Keratinocyte (primary cell): ENCODE data around the gene PLD4. TPM values are rescaled to one million over a fixed set of nuclear protein-coding genes. Genes with fewer than 3 reads are reported as not detected.

Experiments
- DNase-seq: peaks from one replicate; pipeline ENCODE4 v3.0.0-alpha.2; 2011; ENCODE audit warnings: low read depth, missing footprints, low spot score
- FAIRE-seq: peaks from 2 replicates; lab custom pipeline; 2011; peaks lifted over from hg19 to GRCh38; lab: Jason Lieb, UNC
- H2AFZ ChIP-seq: 2 replicates; pipeline ENCODE4 v1.6.0; 2012; ENCODE audit warnings: low read length, control low read depth, inconsistent platforms; ENCODE audit not compliant: control insufficient read depth
- H3K27ac ChIP-seq: 2 replicates; pipeline ENCODE4 v1.5.1; 2011; ENCODE audit warnings: low read length; ENCODE audit not compliant: control insufficient read depth, insufficient read depth
- H3K27me3 ChIP-seq: 3 replicates; pipeline ENCODE4 v1.6.0; 2011; ENCODE audit warnings: low read length; ENCODE audit not compliant: control insufficient read depth, insufficient read depth; ENCODE audit errors: extremely low read depth
- H3K36me3 ChIP-seq, 2 experiments: 2 replicates in 1 of 2; 3 replicates in 1 of 2; pipeline ENCODE4 v1.5.1; 2011; ENCODE audit warnings: low read length in 2 of 2, mild to moderate bottlenecking in 1 of 2; ENCODE audit not compliant: control insufficient read depth in 2 of 2, insufficient read depth in 2 of 2; ENCODE audit errors: extremely low read depth in 1 of 2
- H3K4me1 ChIP-seq: 3 replicates; pipeline ENCODE4 v1.5.1; 2011; ENCODE audit warnings: low read length; ENCODE audit not compliant: control insufficient read depth, insufficient read depth; ENCODE audit errors: extremely low read depth
- H3K4me2 ChIP-seq: 3 replicates; pipeline ENCODE4 v1.6.0; 2011; ENCODE audit warnings: low read depth, low read length; ENCODE audit not compliant: control insufficient read depth, insufficient read depth; ENCODE audit errors: extremely low read depth
- H3K4me3 ChIP-seq, 3 experiments: fragments of 200-600 bp in 1 of 3; sonication (generic) in 1 of 3; 2 replicates in 2 of 3; 3 replicates in 1 of 3; pipeline ENCODE4 v1.5.1; 2011 to 2016; ENCODE audit warnings: low read length in 3 of 3, mild to moderate bottlenecking in 3 of 3, control low read depth in 2 of 3, inconsistent platforms in 1 of 3, low read depth in 1 of 3, mixed read lengths in 1 of 3, mixed run types in 1 of 3, moderate library complexity in 1 of 3; ENCODE audit not compliant: control insufficient read depth in 2 of 3, insufficient read depth in 2 of 3; ENCODE audit errors: extremely low read depth in 1 of 3
- H3K79me2 ChIP-seq: 2 replicates; pipeline ENCODE4 v1.6.0; 2012; ENCODE audit warnings: low read length; ENCODE audit not compliant: control insufficient read depth, insufficient read depth
- H3K9ac ChIP-seq: 3 replicates; pipeline ENCODE4 v1.6.0; 2011; ENCODE audit warnings: low read length; ENCODE audit not compliant: control insufficient read depth, insufficient read depth; ENCODE audit errors: extremely low read depth
- H3K9me1 ChIP-seq: 3 replicates; pipeline ENCODE4 v1.6.0; 2011; ENCODE audit warnings: low read length; ENCODE audit not compliant: control insufficient read depth, insufficient read depth; ENCODE audit errors: extremely low read depth
- H3K9me3 ChIP-seq: 2 replicates; pipeline ENCODE4 v1.5.1; 2012; ENCODE audit warnings: low read depth, low read length; ENCODE audit not compliant: control insufficient read depth
- H4K20me1 ChIP-seq: 3 replicates; pipeline ENCODE4 v1.6.0; 2011; ENCODE audit warnings: low read length; ENCODE audit not compliant: control insufficient read depth, insufficient read depth; ENCODE audit errors: extremely low read depth
- EZH2 ChIP-seq: IDR thresholded peaks from one replicate; pipeline ENCODE4 v1.6.1; 2012; ENCODE audit warnings: inconsistent platforms, mild to moderate bottlenecking, low read length, moderate library complexity
- dilution Hi-C: fragments of 300-500 bp; cut with MboI; formaldehyde crosslinking; loops from one replicate; pipeline ENCODE4 v1.7.0; 2020; ENCODE audit warnings: low sequenced_read_pairs; ENCODE audit not compliant: extremely low pct_ligation_motif_present
- polyA plus RNA-seq, 5 experiments: library from polyadenylated mRNA; depleted of rRNA in 3 of 5; stranded (reverse) in 3 of 5; stranded (forward) in 1 of 5; unstranded in 1 of 5; fragments of >200 nt; gene quantifications; 1 replicate in 1 of 5; 2 replicates in 3 of 5; 3 replicates in 1 of 5; pipeline versions ENCODE4 v1.2.1 to v1.2.3, GENCODE V29; 2011 to 2012; ENCODE audit warnings: missing spikeins in 2 of 5, low read depth in 1 of 5, low replicate concordance in 1 of 5
- TF ChIP-seq, protein P1 (sequence below), 3 experiments: IDR thresholded peaks in 1 of 3; conservative IDR thresholded peaks in 1 of 3; optimal IDR thresholded peaks in 1 of 3; 2 replicates in 2 of 3; 3 replicates in 1 of 3; pipeline versions ENCODE3 to v1.5.1; 2011; ENCODE audit warnings: low read length in 3 of 3, mild to moderate bottlenecking in 3 of 3, moderate library complexity in 2 of 3, control low read depth in 1 of 3, inconsistent platforms in 1 of 3; ENCODE audit not compliant: insufficient read depth in 2 of 3; ENCODE audit errors: extremely low read depth in 1 of 3

The PLD4 gene
- polyA plus RNA-seq, 1 donor (not counting 4 experiments of a cell fraction or from before 2014, with no cell fraction given), result not detected

DNA sequence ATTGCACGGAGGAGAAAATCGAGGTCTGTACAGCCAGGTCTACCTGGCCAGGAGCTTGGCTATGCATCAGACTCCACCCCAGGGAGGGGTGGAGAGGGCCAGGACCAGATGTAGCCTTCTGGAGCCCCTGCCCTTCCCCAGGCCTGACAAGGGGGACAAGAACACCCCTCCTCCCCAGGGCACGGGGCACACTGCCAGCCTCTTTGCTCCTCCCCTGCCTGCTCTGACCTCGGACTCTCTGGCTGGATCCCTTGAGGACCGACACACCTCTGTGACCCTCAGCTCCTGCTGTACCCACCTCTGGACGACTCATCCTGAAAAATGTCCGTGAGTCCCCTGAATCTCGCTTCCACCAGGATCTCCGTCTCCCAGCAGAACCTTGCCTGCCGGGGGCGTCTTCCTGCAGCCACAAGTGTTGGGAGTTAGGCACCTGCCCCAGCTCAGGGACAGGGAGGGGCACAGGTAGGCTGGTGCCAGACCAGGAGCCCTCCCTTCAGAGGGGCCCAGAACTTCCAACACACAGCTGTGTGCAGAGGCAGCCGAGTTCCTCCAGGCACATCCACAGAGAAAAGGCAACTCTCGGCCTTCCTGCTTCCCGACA lies 31.7 kb downstream of the PLD4 start:
- FAIRE-seq, result no peak
- H3K36me3 ChIP-seq, result peaks cover 50 to 51% of the 10 kb centered on the region in 2 experiments

DNA sequence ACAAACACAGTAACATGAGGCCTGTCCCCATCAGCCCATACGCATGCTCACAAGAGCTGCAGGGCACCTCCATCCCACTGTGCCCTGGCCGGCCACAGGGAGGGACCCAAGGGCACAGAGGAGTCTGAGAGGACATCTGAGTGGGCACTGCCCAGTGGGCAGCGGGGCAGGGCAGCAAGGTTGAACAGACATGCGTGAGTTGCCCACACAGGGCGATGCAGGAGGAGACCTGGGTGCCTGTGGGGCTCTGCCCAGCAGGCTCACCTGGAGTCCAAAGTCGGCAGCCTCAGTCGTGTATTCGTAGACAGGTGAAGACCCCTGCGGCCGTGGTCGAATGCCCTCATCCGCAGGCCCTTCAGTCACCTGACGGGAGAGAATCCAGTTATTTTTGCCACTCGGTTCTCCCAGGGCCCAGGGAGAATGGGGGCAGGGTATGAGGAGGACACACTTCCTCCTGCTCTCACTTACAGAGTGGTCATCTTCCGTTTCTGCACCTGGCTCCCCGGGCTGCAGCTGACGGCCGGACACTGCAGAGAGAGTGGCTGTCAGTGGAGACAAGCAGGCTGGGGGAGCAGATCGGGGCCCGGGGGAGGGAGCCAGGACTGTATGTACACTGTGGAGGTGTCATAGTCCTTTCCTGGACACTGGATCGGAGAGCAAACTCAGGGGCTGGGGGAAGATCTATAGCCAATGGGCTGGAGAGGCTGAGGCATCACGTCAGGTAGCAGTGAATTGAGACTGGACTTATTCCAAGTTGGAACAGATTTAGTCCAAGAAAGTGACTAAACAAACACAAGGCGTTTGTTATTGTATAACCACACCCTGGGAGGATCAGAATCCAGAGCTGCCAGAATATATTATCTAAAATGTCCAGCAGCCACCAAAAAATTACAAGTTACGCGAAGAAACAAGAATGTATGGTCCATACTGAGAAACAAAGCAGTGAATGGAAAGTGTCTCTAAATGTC lies 32.8 kb downstream of the PLD4 start:
- H3K4me1 ChIP-seq, result no peaks in the 10 kb centered on the region
- TF ChIP-seq, protein P1, sequence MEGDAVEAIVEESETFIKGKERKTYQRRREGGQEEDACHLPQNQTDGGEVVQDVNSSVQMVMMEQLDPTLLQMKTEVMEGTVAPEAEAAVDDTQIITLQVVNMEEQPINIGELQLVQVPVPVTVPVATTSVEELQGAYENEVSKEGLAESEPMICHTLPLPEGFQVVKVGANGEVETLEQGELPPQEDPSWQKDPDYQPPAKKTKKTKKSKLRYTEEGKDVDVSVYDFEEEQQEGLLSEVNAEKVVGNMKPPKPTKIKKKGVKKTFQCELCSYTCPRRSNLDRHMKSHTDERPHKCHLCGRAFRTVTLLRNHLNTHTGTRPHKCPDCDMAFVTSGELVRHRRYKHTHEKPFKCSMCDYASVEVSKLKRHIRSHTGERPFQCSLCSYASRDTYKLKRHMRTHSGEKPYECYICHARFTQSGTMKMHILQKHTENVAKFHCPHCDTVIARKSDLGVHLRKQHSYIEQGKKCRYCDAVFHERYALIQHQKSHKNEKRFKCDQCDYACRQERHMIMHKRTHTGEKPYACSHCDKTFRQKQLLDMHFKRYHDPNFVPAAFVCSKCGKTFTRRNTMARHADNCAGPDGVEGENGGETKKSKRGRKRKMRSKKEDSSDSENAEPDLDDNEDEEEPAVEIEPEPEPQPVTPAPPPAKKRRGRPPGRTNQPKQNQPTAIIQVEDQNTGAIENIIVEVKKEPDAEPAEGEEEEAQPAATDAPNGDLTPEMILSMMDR (optimal IDR thresholded peaks at IDR 0.05 in 1 of 3, IDR thresholded peaks at IDR 0.05 in 1 of 3, conservative IDR thresholded peaks at IDR 0.05 in 1 of 3; ENCODE audit: extremely low read depth in 1 of 3, insufficient read depth in 2 of 3, low read length in 3 of 3), result no peak
- TF ChIP-seq EZH2, result no peak
- no peak overlapping the region for H3K4me2 ChIP-seq
- FAIRE-seq (no peak), DNase-seq (no peak)
- peaks cover 50 to 52% of the 10 kb centered on the region in 2 experiments for H3K36me3 ChIP-seq
- H3K9me3 ChIP-seq, result no peaks in the 10 kb centered on the region
- H3K9ac ChIP-seq, result no peak overlapping the region
- no peaks in the 10 kb centered on the region for H3K27me3 ChIP-seq
- no peaks in the 10 kb centered on the region for H3K9me1 ChIP-seq
- dilution Hi-C loops, result no loop called here
- H3K27ac ChIP-seq, result no peak overlapping the region
- H3K79me2 ChIP-seq, result peaks cover 48% of the 10 kb centered on the region
- H3K4me3 ChIP-seq, result no peak overlapping the region
- no peak overlapping the region for H2AFZ ChIP-seq
- H4K20me1 ChIP-seq, result peaks cover 30% of the 10 kb centered on the region

More for the DNA sequence above, 31.7 kb downstream of the PLD4 start:
- Histone ChIP-seq H3K79me2 (peaks cover 38% of the 10 kb centered on the region), H3K4me1 (no peaks in the 10 kb centered on the region), H2AFZ (no peak overlapping the region), H3K9me1 (no peaks in the 10 kb centered on the region), H3K27me3 (no peaks in the 10 kb centered on the region), H3K27ac (no peak overlapping the region), H3K9ac (no peak overlapping the region), H3K4me3 (no peak overlapping the region), H4K20me1 (peaks cover 21% of the 10 kb centered on the region), H3K4me2 (no peak overlapping the region), H3K9me3 (no peaks in the 10 kb centered on the region)
- DNase-seq, result no peak
- dilution Hi-C loops, result no loop called here
- TF ChIP-seq, protein P1 (optimal IDR thresholded peaks at IDR 0.05 in 1 of 3, IDR thresholded peaks at IDR 0.05 in 1 of 3, conservative IDR thresholded peaks at IDR 0.05 in 1 of 3; ENCODE audit: extremely low read depth in 1 of 3, insufficient read depth in 2 of 3, low read length in 3 of 3), result no peak
- TF ChIP-seq EZH2, result no peak
